Measurements from ENCODE around the gene OR5K2.
A peak's percentile ranks its signal among the peaks of the same experiment; 100 is the strongest.

The OR5K2 gene

GRCh38 chr3:98522544-98523281 is 25.2 kb downstream of the OR5K2 start, which contains the start of gene CLDND1:
Gene CLDND1, minus strand, starts transcription at chr3:98522902. Its CDS starts 1,478 bp downstream, at chr3:98521424.
- DNase-seq (ENCODE audit: low read depth in 2 of 2): peak; percentile 86 to 91

GRCh38 chr3:98525494-98525893 is 28.0 kb downstream of the OR5K2 start:
- no peak for DNase-seq (ENCODE audit: low read depth in 2 of 2)

- DNase-seq (ENCODE audit: low read depth in 2 of 2): no peak
Measured at GRCh38 chr3:98528474-98529346, 31.2 kb downstream of the OR5K2 start.

- DNase-seq (ENCODE audit: low read depth in 2 of 2): no peak
Measured at GRCh38 chr3:98529856-98530459, 32.5 kb downstream of the OR5K2 start.

- no peak for DNase-seq (ENCODE audit: low read depth in 2 of 2)
Measured at GRCh38 chr3:98530676-98531075, 33.2 kb downstream of the OR5K2 start.

GRCh38 chr3:98531622-98532274 is 34.3 kb downstream of the OR5K2 start, which contains the start of gene GPR15:
Gene GPR15, plus strand, starts transcription at chr3:98531978. Its CDS starts 56 bp downstream, at chr3:98532034.
- no peak for DNase-seq (ENCODE audit: low read depth in 2 of 2)

GRCh38 chr3:98532275-98532637 is 34.8 kb downstream of the OR5K2 start:
- no peak for DNase-seq (ENCODE audit: low read depth in 2 of 2)

- no peak for DNase-seq (ENCODE audit: low read depth in 2 of 2)
Measured at GRCh38 chr3:98532709-98533571, 35.5 kb downstream of the OR5K2 start.

GRCh38 chr3:98534168-98534567 is 36.7 kb downstream of the OR5K2 start:
- no peak for DNase-seq (ENCODE audit: low read depth in 2 of 2)

- no peak for DNase-seq (ENCODE audit: low read depth in 2 of 2)
Measured at GRCh38 chr3:98534734-98535133, 37.3 kb downstream of the OR5K2 start.

GRCh38 chr3:98536456-98537017 is 39.1 kb downstream of the OR5K2 start:
- no peak for DNase-seq (ENCODE audit: low read depth in 2 of 2)

GRCh38 chr3:98540346-98540745 is 42.9 kb downstream of the OR5K2 start:
- no peak for DNase-seq (ENCODE audit: low read depth in 2 of 2)

GRCh38 chr3:98541695-98542094 is 44.2 kb downstream of the OR5K2 start:
- DNase-seq (ENCODE audit: low read depth in 2 of 2): no peak

GRCh38 chr3:98542623-98543022 is 45.1 kb downstream of the OR5K2 start:
- DNase-seq (ENCODE audit: low read depth in 2 of 2): no peak

GRCh38 chr3:98545940-98546339 is 48.5 kb downstream of the OR5K2 start:
- no peak for DNase-seq (ENCODE audit: low read depth in 2 of 2)
